Astrocyte (in vitro differentiated cells and primary cell): ENCODE measurements around the gene DZIP3. TPM values are rescaled to one million over a fixed set of nuclear protein-coding genes. Genes with fewer than 3 reads are reported as not detected.

Experiments
- DNase-seq: peaks from one replicate; pipeline ENCODE4 v3.0.0-alpha.2; 2010; ENCODE audit warnings: low read depth
- FAIRE-seq: peaks from 2 replicates; lab custom pipeline; 2011; peaks lifted over from hg19 to GRCh38; lab: Jason Lieb, UNC
- H2AFZ ChIP-seq: 2 replicates; pipeline ENCODE4 v1.6.0; 2012; ENCODE audit warnings: low read depth, low read length, inconsistent platforms
- H3K27ac ChIP-seq: 2 replicates; pipeline ENCODE4 v1.5.1; 2011; ENCODE audit warnings: low read depth, low read length, inconsistent platforms
- H3K27me3 ChIP-seq: 2 replicates; pipeline ENCODE4 v1.6.0; 2011; ENCODE audit warnings: low read length, inconsistent platforms; ENCODE audit not compliant: insufficient read depth
- H3K36me3 ChIP-seq: 2 replicates; pipeline ENCODE4 v1.5.1; 2011; ENCODE audit warnings: low read length, inconsistent platforms; ENCODE audit not compliant: insufficient read depth
- H3K4me1 ChIP-seq: 2 replicates; pipeline ENCODE4 v1.5.1; 2011; ENCODE audit warnings: low read length, inconsistent platforms; ENCODE audit not compliant: insufficient read depth
- H3K4me2 ChIP-seq: 2 replicates; pipeline ENCODE4 v1.6.0; 2012; ENCODE audit warnings: low read length, inconsistent platforms
- H3K4me3 ChIP-seq: 2 replicates; pipeline ENCODE4 v1.5.1; 2011; ENCODE audit warnings: low read depth, mild to moderate bottlenecking, low read length, inconsistent platforms; ENCODE audit not compliant: insufficient read depth
- H3K79me2 ChIP-seq: 2 replicates; pipeline ENCODE4 v1.6.0; 2012; ENCODE audit warnings: mild to moderate bottlenecking, low read length, inconsistent platforms; ENCODE audit not compliant: insufficient read depth
- H3K9ac ChIP-seq: 2 replicates; pipeline ENCODE4 v1.6.0; 2012; ENCODE audit warnings: mild to moderate bottlenecking, low read length, inconsistent platforms
- H3K9me3 ChIP-seq: 2 replicates; pipeline ENCODE4 v1.5.1; 2012; ENCODE audit warnings: low read depth, mild to moderate bottlenecking, low read length, inconsistent platforms; ENCODE audit not compliant: insufficient read depth
- H4K20me1 ChIP-seq: 2 replicates; pipeline ENCODE4 v1.6.0; 2012; ENCODE audit warnings: low read length, inconsistent platforms; ENCODE audit not compliant: insufficient read depth
- H3K27ac Mint-ChIP-seq: one replicate; pipeline ENCODE4 v1.8.0; 2021; ENCODE audit warnings: mild to moderate bottlenecking, mixed read lengths; ENCODE audit not compliant: unreplicated experiment
- H3K27me3 Mint-ChIP-seq: one replicate; pipeline ENCODE4 v1.8.0; 2021; ENCODE audit warnings: low read depth, mixed read lengths; ENCODE audit not compliant: unreplicated experiment
- H3K36me3 Mint-ChIP-seq: one replicate; pipeline ENCODE4 v1.8.0; 2021; ENCODE audit warnings: low read depth, mixed read lengths; ENCODE audit not compliant: unreplicated experiment
- H3K4me1 Mint-ChIP-seq: one replicate; pipeline ENCODE4 v1.8.0; 2021; ENCODE audit warnings: low read depth, mixed read lengths; ENCODE audit not compliant: unreplicated experiment
- H3K4me3 Mint-ChIP-seq: one replicate; pipeline ENCODE4 v1.8.0; 2021; ENCODE audit warnings: mild to moderate bottlenecking, moderate library complexity, mixed read lengths; ENCODE audit not compliant: unreplicated experiment
- H3K9me3 Mint-ChIP-seq: one replicate; pipeline ENCODE4 v1.8.0; 2021; ENCODE audit warnings: mild to moderate bottlenecking, mixed read lengths; ENCODE audit not compliant: unreplicated experiment
- EZH2 ChIP-seq: IDR thresholded peaks from 2 replicates; pipeline ENCODE4 v1.6.1; 2012; ENCODE audit warnings: mild to moderate bottlenecking, low read length, inconsistent platforms; ENCODE audit not compliant: insufficient read depth
- total RNA-seq: library from RNA; stranded (reverse); gene quantifications from 2 replicates; pipeline ENCODE4 v1.2.1, GENCODE V29; 2021
- TF ChIP-seq, protein P1 (sequence below): IDR thresholded peaks from 2 replicates; pipeline ENCODE4 v1.5.1; 2011; ENCODE audit warnings: low read depth, mild to moderate bottlenecking, inconsistent platforms, low read length, moderate library complexity; ENCODE audit not compliant: insufficient read depth

Gene DZIP3
- total RNA-seq, 1 donor from 2014 or later, result 12.9 TPM

DNA sequence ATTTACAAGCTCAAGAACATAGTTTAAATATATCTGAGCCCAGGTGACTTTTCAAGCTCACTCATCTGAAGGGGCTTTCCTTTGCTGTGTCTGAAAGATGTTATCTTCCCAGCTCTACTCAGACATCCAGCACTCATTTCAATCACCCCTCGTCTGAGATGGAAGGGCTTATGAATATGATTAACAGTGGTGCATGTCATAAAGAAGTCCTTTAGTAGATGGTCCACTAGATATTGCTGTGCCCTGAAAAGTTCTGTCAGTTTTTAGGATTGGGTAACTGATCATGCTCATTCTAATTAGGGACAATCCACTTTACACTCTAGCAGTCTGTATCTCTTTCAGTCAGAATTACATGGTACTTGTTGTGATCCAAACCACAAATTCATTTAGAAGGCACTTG, 139.4 kb downstream of the DZIP3 start:
- Histone ChIP-seq H3K27ac (no peak overlapping the region), H4K20me1 (no peaks in the 10 kb centered on the region), H2AFZ (no peak overlapping the region), H3K27me3 (no peaks in the 10 kb centered on the region), H3K4me2 (no peak overlapping the region), H3K79me2 (no peaks in the 10 kb centered on the region), H3K9me3 (no peaks in the 10 kb centered on the region), H3K36me3 (no peaks in the 10 kb centered on the region), H3K4me3 (no peak overlapping the region), H3K9ac (no peak overlapping the region), H3K4me1 (no peaks in the 10 kb centered on the region)
- Mint-ChIP-seq H3K4me1 (no peaks in the 10 kb centered on the region), H3K4me3 (no peak overlapping the region), H3K27me3 (peaks cover 5% of the 10 kb centered on the region), H3K36me3 (no peaks in the 10 kb centered on the region), H3K27ac (no peak overlapping the region), H3K9me3 (no peaks in the 10 kb centered on the region)
- FAIRE-seq (no peak), DNase-seq (no peak)
- TF ChIP-seq, protein P1, sequence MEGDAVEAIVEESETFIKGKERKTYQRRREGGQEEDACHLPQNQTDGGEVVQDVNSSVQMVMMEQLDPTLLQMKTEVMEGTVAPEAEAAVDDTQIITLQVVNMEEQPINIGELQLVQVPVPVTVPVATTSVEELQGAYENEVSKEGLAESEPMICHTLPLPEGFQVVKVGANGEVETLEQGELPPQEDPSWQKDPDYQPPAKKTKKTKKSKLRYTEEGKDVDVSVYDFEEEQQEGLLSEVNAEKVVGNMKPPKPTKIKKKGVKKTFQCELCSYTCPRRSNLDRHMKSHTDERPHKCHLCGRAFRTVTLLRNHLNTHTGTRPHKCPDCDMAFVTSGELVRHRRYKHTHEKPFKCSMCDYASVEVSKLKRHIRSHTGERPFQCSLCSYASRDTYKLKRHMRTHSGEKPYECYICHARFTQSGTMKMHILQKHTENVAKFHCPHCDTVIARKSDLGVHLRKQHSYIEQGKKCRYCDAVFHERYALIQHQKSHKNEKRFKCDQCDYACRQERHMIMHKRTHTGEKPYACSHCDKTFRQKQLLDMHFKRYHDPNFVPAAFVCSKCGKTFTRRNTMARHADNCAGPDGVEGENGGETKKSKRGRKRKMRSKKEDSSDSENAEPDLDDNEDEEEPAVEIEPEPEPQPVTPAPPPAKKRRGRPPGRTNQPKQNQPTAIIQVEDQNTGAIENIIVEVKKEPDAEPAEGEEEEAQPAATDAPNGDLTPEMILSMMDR, result no peak
- no peak for TF ChIP-seq EZH2

DNA sequence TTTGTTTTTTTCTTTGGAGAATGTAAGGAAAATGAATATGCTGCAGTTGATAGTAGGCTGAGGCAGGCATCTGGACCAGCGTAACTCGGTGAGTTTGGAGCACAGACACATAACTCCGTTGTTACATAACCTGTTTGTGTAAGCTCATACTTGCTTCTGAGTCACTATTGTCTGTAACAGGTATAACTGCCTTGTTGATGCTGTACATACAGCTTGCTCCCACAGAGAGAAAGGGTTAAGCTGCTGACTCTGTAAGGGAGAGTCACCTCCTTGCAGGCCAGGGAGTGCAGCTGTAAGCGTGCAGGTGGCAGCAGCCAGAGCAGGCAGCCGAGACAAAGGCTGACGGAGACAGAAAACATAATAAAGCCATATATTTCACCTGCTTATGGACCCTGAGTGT, 147.3 kb downstream of the DZIP3 start:
- Mint-ChIP-seq H3K9me3 (no peaks in the 10 kb centered on the region), H3K27ac (no peak overlapping the region), H3K4me3 (no peak overlapping the region), H3K27me3 (no peaks in the 10 kb centered on the region), H3K36me3 (no peaks in the 10 kb centered on the region), H3K4me1 (no peaks in the 10 kb centered on the region)
- DNase-seq (no peak), FAIRE-seq (no peak)
- no peaks in the 10 kb centered on the region for H4K20me1 ChIP-seq
- no peak overlapping the region for H3K4me2 ChIP-seq
- H3K9ac ChIP-seq, result no peak overlapping the region
- no peaks in the 10 kb centered on the region for H3K36me3 ChIP-seq
- H3K27me3 ChIP-seq, result no peaks in the 10 kb centered on the region
- H3K9me3 ChIP-seq, result no peaks in the 10 kb centered on the region
- no peak overlapping the region for H2AFZ ChIP-seq
- no peaks in the 10 kb centered on the region for H3K79me2 ChIP-seq
- H3K27ac ChIP-seq, result no peak overlapping the region
- no peaks in the 10 kb centered on the region for H3K4me1 ChIP-seq
- no peak overlapping the region for H3K4me3 ChIP-seq
- TF ChIP-seq EZH2, result no peak
- TF ChIP-seq, protein P1, result no peak

DNA sequence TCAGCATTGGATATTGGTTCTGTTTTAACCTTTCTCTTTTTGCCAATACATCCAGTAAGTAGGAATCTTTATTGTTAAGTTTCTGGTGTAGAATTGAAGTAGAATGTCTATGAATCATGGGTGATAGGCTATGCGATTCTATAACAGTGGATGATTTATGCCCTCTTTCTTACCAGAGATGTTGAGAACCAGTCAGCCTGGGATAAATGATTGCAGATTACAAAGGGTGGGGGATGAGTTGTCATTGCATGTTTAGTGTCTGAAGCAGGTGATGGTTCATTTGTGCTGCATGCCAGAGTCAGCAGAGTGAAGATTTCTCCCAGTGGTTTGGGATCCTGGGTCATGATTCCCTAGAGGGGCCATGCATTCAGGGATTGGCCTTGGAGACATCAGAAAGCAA, 153.4 kb downstream of the DZIP3 start:
- no peaks in the 10 kb centered on the region for H3K4me1 Mint-ChIP-seq

More for the DNA sequence above, 153.4 kb downstream of the DZIP3 start:
- DNase-seq (no peak), FAIRE-seq (no peak)
- no peak overlapping the region for H2AFZ ChIP-seq
- no peak overlapping the region for H3K4me3 ChIP-seq
- no peak overlapping the region for H3K4me2 ChIP-seq
- no peak overlapping the region for H3K9ac ChIP-seq
- H3K36me3 Mint-ChIP-seq, result no peaks in the 10 kb centered on the region
- no peaks in the 10 kb centered on the region for H4K20me1 ChIP-seq
- no peaks in the 10 kb centered on the region for H3K4me1 ChIP-seq
- H3K27ac Mint-ChIP-seq, result no peak overlapping the region
- H3K79me2 ChIP-seq, result no peaks in the 10 kb centered on the region
- TF ChIP-seq EZH2, result no peak
- TF ChIP-seq, protein P1, result no peak
- no peak overlapping the region for H3K4me3 Mint-ChIP-seq
- H3K27me3 Mint-ChIP-seq, result no peaks in the 10 kb centered on the region
- no peaks in the 10 kb centered on the region for H3K27me3 ChIP-seq
- H3K9me3 Mint-ChIP-seq, result peaks cover 3% of the 10 kb centered on the region
- H3K36me3 ChIP-seq, result no peaks in the 10 kb centered on the region
- no peak overlapping the region for H3K27ac ChIP-seq
- no peaks in the 10 kb centered on the region for H3K9me3 ChIP-seq

Other genes starting within 250 kb of the DZIP3 start
- gene MYH15, start 79.1 kb upstream of the DZIP3 start, total RNA-seq, result 0.36 and 0.59 TPM in 2 replicates
- gene CIP2A, start 284 bp upstream of the DZIP3 start, total RNA-seq, result 5.8 and 8.6 TPM in 2 replicates
- gene RETNLB, start 167.7 kb downstream of the DZIP3 start, total RNA-seq, result not detected in 2 replicates
- gene TRAT1, start 233.1 kb downstream of the DZIP3 start, total RNA-seq, result not detected in 2 replicates